HG02973 (cell line): ENCODE results near the gene COX20.
A peak's percentile ranks its signal among the peaks of the same experiment; 100 is the strongest.

Experiments
- ATAC-seq: cut with Tn5 transposase; IDR thresholded peaks from one replicate; pipeline ENCODE4 v1.9.1; 2021; ENCODE audit warnings: moderate library complexity; ENCODE audit not compliant: unreplicated experiment

The COX20 gene

DNA sequence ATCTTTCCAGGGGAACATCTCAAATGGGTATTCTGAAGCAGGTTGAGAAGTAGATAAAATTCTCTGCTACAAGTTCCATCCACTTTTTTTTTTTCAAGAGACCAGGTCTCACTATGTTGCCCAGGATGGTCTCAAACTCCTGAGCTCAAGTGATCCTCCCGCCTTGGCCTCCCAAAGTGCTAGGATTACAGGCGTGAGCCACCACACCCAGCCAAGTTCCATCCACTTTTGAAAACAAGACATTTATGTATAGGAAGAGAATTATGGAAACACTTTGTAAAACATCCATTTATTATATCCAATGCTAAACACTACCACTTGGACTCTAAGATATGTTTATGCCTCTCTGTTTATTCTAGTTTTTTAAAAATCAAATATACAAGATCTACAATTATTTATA is 15.4 kb downstream of the COX20 start:
- ATAC-seq, result no peak

DNA sequence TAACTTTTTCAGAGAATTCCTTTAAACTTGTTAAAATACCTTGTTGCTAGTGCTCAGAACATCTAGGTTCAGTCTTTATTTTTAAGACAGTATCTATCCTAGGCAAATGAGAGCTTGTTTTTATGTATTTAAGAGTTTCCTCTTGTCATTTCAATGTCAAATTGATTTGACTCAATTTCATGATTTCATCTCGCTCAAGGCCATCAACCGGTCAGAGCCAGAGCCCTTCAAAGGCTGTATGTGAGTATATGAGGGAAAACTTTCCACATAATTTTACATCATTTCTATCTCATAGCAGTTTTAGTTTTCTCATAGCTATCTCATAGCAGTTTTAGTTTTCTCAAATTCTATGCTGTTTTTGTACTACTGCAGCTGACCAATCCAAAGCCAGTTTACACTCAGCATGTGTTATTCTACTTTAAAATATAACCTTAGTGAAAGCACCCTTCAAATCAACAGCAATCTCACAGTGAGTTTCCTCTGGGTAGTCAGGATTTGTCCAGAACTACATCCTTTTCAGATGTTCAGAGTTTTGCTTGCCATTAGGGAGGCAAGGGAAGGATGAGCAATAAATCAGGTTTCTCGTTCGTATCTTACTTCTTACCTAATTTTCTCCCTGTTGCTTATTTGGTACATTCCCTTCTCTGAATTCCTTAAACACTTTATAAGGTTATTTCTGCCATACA is 16.2 kb downstream of the COX20 start:
- no peak for ATAC-seq

DNA sequence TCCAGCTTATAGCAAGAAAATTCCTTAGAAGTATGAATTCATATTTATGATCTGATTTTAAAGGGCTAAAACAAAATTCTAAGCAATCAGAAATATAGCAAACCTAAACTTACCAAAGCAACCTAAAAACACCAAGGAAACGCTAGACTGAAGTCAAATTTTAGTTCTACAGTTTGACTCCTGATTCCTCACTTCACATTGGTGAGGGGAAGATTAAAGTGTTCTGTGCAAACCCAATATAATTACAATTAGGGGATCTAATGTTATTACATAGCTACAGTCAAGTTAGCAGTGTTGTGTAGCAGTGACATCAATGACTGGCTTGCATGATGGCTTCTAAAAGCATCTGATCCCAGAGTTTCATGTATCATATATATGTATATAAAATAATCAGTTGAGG is 17.2 kb downstream of the COX20 start:
- no peak for ATAC-seq

DNA sequence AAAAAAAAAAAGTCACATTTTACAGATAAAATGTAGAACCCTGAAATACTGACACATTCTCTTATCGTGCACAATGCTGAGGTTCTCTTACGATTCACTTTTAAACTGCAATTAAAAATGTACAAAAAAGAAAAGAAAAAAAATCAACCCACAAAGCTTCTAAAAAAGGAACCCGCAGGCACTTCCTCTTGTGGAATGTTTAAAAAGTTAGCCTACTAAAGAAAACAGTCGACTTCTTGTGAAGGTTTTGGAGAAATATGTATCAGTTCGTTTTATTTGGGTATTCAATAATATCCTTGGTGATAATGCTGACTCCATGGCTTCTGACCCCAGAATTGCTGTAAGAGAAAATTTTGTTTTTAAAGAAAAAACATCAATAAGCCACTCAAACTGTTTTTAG is 18.7 kb downstream of the COX20 start:
- no peak for ATAC-seq

DNA sequence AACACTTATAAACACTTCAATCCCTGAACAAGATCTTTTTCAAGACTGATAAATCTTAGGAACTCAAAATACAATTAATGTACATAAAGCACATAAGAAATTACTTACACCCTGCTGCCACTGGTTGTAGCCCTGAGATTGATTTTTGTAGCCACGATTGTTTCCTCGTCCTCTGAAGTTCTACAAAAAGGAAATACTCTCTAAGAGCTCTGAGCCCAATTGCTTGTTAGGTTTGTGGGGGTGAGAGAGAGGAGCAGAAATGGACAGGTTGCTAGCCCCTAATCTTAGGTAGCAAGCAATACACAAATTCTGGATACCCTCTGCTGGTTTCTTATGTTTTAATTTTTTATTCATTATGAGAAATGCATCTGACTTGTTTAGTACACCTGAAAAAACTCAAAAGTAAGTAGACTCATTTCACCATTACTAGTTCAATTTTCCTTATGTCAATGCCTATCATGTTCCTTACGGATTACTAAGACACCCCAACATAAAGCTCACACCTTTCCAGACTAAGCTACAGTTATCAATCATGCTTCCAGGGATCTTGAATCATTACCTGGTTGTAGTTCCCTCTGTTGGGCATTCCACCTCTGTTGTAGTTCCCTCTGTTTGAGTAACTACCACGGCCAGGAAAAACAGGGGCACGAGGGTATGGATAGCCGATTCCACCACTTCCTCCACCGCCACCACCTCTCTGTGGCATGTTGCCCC is 19.6 kb downstream of the COX20 start:
- ATAC-seq, result no peak

DNA sequence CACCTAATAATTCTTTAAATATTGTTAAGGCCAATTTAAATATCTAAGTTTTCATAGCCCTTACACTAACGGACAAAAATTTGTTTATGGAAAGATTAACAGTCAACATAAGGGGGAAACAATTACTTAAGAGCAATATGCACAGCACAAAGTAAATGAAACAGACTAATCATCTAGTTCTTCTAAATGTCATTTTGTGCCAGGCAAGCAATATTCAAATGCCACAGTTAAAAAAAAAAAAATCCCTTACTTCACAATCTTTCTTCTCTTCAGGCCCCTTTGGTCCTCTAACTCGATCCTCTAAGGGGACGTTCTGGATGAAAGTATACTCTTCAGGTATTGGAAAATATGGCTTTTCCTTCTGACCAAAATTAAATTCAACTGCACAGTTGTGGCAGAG is 22.3 kb downstream of the COX20 start:
- ATAC-seq, result no peak

DNA sequence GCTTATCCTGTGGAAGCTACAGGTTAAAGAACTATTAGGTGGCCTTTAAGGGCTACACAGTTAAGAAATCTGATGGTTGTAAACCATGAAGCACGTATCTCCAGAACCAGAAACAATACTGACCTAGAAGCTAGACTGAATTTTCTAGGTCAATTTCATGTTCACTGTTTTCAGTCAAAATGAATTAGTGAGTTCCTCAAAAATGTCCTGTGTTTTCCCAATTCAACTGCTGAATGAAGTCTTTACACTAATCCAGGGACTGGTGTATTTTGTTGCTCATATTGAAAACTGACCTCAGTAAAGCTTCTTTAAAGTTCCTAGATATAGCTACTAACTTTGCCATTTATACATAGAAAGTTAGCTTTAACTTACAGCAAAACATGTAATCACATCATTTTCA is 22.9 kb downstream of the COX20 start:
- ATAC-seq, result no peak

DNA sequence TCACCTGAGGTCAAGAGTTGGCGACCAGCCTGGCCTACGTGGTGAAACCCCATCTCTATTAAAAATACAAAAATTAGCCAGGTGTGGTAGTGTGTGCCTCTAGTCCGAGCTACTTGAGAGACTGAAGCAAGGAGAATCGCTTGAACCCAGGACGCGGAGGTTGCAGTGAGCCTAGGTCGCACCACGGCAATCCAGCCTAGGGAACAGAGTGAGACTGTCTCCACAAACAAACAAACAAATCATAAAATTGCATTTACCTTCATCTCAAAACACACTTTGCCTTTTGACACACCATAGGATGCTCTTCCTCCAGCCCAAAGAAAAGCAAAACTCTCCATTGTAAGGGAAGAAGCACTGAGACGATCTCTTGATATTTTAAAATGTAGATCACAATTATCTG is 24.6 kb downstream of the COX20 start:
- no peak for ATAC-seq

DNA sequence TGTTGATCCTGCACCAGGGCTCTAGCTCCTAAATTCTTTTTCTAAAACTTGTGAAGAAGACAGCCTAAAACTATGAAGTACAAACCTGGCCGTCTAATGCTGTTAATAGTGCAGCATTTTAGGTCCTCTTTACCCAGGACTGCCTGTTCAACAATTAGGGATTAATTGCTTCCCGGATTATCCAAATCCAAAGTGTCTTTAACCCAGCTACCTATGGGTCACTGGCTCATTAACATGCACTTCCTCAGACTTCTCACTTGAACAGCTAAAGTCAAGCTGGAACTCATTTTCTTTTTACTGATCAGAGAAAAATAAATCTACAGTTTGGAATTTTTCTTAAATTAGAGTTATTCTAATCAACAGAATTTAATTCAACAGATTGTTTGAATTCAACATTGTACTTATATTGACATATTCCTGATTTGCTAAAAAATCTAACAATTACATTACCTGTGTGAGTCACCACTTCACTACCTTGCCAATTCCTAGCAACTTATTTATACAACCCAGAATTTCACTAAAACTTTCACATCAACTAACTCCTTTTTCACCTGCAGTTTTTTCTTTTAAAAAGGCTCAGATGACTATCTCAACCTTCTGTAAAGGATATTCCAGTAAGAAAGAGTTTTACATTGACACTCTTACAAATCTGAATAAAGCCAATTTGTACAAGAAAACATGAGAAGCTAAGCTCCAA is 25.6 kb downstream of the COX20 start:
- no peak for ATAC-seq

DNA sequence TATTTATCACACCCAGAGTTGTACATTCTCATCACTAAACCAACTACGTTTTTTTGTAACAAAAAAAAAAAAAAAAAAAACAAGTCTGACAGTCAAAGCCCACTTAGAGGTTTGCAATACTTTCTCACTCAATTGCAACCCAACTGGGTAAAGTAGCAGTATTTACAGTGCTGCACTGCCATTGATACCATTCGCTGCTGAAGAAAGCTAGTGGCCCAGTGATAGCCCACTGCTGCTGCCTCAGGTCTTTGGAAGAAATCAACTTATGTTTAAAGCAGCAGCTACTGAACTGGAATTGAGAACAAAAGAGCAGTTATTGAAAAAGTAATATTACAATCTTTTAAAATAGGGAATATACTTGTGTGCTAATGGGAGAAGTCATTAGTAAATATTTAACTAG is 26.2 kb downstream of the COX20 start:
- no peak for ATAC-seq

DNA sequence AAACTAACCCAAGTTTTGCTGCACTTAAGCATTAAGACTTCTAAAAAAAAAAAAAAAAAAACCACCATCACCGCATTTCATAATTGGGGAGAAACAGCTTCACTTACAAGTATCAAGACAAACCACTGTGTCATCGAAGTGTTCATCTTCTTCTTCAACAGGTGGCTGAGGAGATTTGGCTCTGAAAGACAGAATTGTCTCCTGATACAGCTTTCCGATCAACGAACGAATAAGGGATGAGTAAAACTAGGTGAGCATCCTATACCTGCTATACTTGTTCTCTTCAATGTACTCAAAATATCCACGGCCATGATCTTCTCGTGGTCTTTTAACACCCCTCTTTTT is 26.9 kb downstream of the COX20 start:
- ATAC-seq, result no peak

DNA sequence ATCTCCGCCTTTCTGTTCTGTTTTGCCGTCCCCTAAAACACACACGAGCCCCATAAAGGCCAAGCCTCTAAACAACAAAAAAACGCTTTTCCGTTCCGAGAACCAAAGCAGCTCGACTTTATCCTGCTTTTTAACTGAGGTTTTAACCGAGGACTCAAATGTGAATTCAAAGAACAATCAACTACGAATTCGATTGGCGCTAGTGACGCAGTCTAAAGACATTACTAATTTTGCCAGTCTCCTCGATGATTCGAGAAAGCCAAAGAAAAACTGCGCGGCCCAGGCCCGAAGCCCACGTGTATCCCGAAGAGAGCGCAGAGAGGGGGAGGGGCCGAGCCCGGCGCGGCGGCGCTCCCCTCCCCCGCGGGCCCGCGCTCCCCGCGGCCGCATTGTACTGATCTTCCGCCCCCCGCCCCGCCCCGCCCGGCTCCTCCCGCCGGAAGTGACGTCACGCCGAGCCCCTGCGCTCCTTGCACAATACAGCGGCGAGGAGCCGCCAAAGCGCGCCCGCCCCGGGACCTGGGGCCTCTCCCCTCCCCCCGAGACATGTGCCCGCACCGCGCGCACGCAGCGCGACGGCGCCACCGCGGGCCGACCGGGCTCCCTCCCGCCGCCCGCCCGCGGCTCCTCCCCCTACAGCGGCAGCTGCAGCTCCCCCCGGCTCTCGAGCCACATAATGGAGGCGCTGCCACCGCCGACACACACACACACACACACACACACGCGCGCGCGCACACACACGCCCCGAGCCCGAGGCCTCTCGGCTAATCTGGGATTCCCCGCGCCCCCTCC is 27.4 kb downstream of the COX20 start:
- peak; percentile 42 for ATAC-seq

DNA sequence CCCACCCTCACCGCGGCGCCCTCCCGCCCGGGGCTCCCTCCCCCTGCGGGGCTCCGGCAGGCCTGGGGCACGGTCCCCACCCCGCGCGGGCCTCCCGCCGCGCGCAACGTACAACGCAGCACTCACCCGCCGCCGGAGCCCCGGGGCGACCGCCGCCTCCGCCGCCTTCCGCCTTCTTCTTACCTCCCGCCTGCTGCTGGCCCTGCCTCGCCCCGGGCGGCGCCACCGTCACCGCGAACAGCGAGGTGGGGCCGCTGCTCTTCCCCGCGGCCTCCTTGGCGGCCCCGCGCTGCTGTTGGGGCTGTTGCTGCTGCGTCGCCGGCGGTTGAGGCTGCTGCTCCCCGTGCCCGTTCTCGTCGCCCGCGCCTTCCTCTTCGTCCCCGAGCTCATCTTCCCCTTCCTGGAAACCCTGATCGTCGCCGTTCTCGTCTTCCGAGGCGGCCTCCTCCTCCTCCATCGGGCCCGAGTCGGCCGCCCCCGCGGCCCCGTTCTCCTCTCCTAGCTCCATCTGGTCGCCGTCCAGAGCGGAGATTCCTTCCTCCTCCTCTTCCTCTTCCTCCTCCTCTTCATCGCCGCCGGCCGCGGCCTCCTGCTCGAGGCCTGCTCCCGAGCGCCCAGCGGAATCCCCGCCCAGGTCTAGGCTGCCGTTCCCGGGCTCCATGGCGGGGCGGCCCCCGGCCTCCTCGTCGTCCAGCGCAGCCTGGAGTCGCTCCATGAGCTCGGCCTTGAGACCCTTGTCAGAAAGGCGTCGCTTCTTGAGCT is 28.2 kb downstream of the COX20 start:
- ATAC-seq, result peak; percentile 28

DNA sequence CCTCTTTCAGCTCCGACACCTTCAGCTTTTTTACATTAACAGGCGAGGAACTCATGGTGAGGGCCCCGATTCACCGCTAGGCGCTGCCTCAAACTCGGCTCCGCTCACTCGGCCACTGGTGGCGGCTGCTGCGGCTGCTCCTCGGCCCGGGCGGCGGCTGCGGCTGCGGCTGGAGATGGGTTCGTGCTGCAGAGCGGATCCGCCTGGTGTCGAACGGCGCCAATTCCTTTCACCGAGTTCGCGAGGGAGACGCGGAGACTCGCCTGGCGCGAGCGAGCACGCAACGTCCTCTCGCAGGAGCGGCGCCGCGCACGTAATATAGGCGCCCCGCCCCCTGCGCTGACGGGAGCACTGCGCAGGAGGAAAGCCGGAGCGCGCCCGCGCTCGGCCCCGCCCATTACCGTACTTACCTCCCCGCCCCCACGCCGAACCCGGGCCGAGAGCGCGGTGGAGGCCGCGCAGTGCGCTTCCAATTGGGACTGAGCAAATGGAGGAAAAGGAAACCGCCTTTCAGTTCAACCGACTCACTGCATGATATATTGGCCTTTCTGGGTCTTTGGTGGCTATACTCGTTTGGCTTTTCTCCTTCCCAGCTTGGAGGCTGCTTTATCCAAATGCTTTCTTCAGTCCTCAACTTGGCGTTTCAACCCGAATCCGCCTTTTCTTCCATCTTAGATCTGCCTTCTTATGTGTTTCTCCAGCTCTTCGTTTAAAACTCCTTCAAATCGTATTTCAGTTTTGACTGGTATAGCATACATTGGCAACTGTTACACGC is 29.0 kb downstream of the COX20 start, which contains the start of gene HNRNPU:
Gene HNRNPU, minus strand, starts transcription at position 291 of the 775 bp plus-strand sequence. Its CDS starts 236 bp downstream, at position 55.
- peak; percentile 60 for ATAC-seq

DNA sequence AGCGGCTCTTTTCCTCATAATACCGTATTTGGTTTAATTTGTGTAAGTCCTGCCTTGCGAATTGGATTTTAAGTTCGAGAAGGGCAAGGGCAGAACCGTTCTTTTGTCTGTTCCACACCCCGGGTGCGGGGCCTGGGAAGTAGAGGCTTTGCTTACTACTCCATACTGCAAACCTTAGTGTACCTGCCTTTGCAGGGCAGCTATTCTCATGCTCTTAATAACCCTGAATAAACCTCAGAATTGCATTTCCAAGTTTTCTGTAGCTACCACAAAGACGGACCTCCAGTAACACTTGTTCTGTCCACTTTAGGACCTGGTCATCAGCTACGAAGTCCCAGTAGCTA is 29.5 kb downstream of the COX20 start:
- no peak for ATAC-seq

DNA sequence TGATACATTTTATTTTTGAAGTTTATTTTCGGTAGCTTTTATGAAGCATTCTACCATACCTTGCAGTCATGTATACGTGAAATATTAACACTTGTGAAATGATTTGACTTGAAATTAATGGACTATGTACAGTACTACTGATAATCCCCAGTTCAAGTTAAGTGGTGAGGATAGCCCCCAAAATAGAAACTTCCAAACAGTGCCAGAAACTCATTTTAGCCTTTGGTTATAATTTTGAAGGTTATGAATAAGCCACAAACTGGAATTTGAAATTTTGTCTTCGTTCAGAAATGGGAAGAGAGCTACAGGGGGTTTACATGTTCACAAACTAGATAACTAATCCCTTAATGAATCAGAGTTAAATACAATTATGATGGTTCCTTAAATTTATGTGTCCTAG is 30.4 kb downstream of the COX20 start:
- ATAC-seq, result no peak

DNA sequence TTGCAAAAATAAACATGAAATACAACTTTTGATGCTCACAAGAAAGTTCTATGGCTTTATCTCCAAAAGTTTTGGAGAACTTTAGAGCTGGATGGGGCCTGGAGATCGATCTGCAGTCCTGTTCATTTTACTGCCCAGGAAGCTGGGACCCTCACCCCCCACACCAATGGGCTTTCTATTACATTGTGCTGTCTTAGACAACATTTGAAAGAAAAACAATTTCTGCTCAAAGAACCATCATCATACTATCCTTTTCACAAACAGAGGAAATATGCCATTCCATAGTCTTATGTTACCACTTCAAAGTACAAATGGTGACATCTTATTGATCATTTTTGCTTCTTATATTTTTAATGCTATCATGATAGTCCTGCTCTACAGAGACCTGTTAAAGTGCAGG is 30.9 kb downstream of the COX20 start:
- no peak for ATAC-seq

DNA sequence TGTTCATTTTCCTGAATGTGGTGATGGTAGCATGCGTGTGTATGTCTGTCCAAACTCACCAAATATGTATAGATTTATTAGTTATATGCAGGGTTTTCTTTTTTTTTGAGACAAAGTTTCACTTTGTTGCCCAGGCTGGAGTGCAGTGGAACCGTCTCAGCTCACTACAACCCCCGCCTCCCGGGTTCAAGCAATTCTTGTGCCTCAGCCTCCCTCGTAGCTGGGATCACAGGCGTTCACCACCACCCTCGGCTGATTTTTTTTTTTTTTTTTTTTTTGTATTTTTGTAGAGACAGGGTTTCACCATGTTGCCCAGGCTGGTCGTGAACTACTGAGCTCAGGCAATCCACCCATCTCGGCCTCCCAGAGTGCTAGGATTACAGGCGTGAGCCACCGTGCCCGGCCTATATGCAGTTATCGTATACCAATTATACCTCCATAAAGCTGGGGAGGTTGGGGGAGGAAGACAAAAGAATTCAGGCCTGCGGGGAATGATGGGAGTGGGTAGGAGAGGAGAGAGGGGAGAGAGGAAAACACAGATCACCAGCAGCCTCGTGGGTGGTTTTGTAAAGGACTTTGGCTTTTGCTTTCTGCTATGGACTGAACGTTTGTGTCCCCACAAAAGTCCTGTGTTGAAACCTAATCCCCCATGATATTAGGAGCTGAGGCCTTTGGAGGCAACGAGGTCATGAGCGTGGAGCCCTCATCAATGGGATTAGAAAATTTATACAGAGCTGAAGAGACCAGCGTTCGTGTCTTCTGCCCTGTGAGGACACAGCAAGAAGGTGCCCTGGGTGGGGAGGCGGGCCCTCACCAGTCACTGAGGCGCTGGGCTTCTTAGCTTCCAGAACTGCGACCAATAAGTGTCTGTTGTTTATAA is 33.3 kb downstream of the COX20 start:
- no peak for ATAC-seq

DNA sequence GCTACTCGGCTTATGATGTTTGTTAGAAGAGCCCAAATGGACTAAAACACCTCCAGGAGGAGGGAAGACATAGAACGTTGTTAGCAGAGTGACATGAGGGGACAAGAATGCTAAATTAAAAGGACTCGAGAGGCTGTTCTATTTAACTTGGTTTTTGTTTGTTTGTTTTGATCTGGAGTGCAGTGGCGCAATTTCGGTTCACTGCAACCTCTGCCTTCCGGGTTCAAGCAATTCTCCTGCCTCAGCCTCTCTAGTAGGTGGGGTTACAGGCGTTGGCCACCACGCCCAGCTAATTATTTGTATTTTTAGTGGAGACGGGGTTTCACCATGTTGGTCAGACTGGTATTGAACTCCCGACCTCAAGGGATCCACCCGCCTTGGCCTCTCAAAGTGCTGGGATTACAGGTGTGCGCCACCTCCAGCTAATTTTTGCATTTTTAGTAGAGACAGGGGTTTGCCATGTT is 33.9 kb downstream of the COX20 start:
- ATAC-seq, result no peak
